ENCODE data around the gene EBI3. TPM values are rescaled to one million over a fixed set of nuclear protein-coding genes. Genes with fewer than 3 reads are reported as not detected.

EBI3 gene
- total RNA-seq, 4 donors from 2014 or later: 0.96 to 3.7 (median 3.7) TPM; not detected in 1

DNA sequence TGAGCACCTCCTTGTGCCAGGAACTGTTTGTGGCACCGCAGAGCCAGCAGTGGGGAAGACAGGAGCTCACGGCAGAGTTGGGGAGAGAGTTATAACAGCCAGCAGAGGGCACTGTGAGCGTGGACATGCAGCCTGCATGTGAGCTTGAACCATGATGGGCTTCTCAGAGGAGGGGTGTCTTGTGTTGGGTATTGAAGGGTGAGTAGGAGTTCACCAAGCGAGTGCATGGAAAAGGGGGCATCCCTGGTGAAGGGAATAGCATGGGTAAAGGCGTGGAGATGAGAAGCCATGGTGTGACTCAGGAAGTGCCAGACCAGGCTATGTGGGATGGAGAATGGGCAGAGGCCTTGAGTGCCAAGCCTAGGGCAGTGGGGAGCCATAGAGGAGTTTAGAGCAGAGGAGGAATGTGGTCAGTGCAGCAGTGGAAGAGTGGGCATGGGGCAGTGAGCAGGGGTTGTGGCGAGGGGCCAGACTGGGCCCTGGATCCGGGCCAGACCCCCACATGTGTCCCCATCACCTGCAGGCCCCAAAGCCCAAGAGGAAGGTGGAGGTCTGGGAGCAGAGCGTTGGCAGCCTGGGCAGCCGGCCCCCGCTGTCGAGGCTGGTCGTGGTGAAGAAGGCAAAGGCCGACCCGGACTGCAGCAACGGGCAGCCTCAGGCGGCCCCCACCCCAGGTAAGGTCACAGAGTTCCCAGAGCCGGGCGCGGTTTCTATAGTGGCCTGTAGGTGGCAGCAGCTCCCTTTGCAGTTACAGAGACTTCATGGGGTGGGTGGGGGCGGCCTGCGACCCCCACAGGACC, 38.0 kb downstream of the EBI3 start:
- Histone ChIP-seq H3K9me3 (no peaks in the 10 kb centered on the region), H3K4me3 (no peak overlapping the region), H3K27ac (peak overlapping the region; percentile 61 to 79 (median 72)), H3K4me1 (peaks cover 0 to 14% (median 8%) of the 10 kb centered on the region in 4 donors), H3K36me3 (peaks cover 0 to 24% (median 5%) of the 10 kb centered on the region in 4 donors), H3K27me3 (no peaks in the 10 kb centered on the region)
- in situ Hi-C loops (cut with MboI; ENCODE audit: low pct_ligation_motif_present in 1 of 4, low pct_unique_long_range_greater_than_20kb in 1 of 4, low sequenced_read_pairs in 3 of 4): loop anchor here in 2 of 4 donors (10.0 to 25.0 kb wide), 2 partner anchors 88 to 95 kb away; no protein-coding TSS in a partner anchor
- intact Hi-C loops (cut with DNase I; ENCODE audit: low total_unique reads): loop anchor here (10.0 kb wide), 1 partner anchor 88 kb away; no protein-coding TSS in a partner anchor
- DNase-seq: peak; percentile 68
- 35 to 70% methylated on average over 4 to 21 of the region's 21 CpGs for WGBS, 2 donors (ENCODE audit: low coverage in 1 of 2)
- TF ChIP-seq CTCF (IDR thresholded peaks at IDR 0.05) (peak; percentile 81 to 88 (median 84)), EP300 (IDR thresholded peaks at IDR 0.05; ENCODE audit: low read depth) (no peak), POLR2A (IDR thresholded peaks at IDR 0.05) (no peak)

- Histone ChIP-seq H3K9me3 (no peaks in the 10 kb centered on the region), H3K27ac (peak overlapping the region; percentile 61 to 79 (median 72)), H3K36me3 (peaks cover 0 to 24% (median 1%) of the 10 kb centered on the region in 4 donors), H3K4me3 (no peak overlapping the region), H3K27me3 (no peaks in the 10 kb centered on the region), H3K4me1 (peaks cover 0 to 14% (median 8%) of the 10 kb centered on the region in 4 donors)
- intact Hi-C loops (cut with DNase I; ENCODE audit: low total_unique reads) (loop anchor here (10.0 kb wide), 1 partner anchor 87 kb away; no protein-coding TSS in a partner anchor), in situ Hi-C loops (cut with MboI; ENCODE audit: low pct_ligation_motif_present in 1 of 4, low pct_unique_long_range_greater_than_20kb in 1 of 4, low sequenced_read_pairs in 3 of 4) (loop anchor here in 2 of 4 donors (10.0 to 25.0 kb wide), 2 partner anchors 87 to 94 kb away; no protein-coding TSS in a partner anchor)
- whole genome bisulfite sequencing, 2 donors (ENCODE audit: low coverage in 1 of 2): 53% methylated on average over 30 of the region's 30 CpGs; no CpG with 5 or more reads in 1 of the 2 donors
- TF ChIP-seq EP300 (IDR thresholded peaks at IDR 0.05; ENCODE audit: low read depth): no peak
- peak in 2 of 3 donors; percentile 30 to 75 for TF ChIP-seq POLR2AphosphoS5 (IDR thresholded peaks at IDR 0.05)
- TF ChIP-seq CTCF (IDR thresholded peaks at IDR 0.05): peak in 1 of 5 experiments; percentile 6
- TF ChIP-seq POLR2A (IDR thresholded peaks at IDR 0.05): no peak
- DNase-seq: peak; percentile 78
Observed at GRCh38 chr19:4267901-4268815, 38.8 kb downstream of the EBI3 start.

DNA sequence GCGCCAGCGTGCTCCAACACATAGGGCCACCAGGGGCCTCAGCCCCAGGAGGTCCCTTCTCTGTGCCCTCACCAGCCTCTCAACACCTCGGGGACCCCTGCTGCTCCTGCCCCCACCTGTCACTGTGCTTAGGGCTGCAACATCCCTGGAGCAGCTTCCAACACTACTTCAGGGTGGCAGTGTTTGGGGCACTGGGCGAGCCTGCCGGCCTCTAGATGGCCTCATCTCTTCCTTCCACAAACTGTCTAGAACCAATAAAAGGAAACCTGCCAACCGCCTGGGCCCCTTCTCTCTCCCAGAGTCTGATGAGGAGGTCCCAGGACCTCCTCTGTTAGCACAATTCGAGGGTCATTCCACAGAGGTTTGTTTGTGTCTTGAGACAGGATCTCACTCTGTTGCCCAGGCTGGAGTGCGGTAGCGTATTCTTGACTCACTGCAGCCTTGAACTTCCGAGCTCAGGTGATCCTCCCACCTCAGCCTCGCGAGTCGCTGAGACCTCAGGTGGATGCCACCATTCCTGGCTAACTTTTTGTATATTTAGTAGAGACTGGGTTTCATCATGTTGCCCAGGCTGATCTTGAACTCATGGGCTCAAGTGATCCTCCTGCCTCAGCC, 39.6 kb downstream of the EBI3 start:
- Histone ChIP-seq H3K27me3 (no peaks in the 10 kb centered on the region), H3K9me3 (no peaks in the 10 kb centered on the region), H3K27ac (peak overlapping the region; percentile 61 to 79 (median 72)), H3K4me1 (peaks cover 0 to 14% (median 8%) of the 10 kb centered on the region in 4 donors), H3K4me3 (no peak overlapping the region), H3K36me3 (peaks cover 0 to 24% (median 0%) of the 10 kb centered on the region in 4 donors)
- TF ChIP-seq POLR2A (IDR thresholded peaks at IDR 0.05): no peak
- no peak for TF ChIP-seq EP300 (IDR thresholded peaks at IDR 0.05; ENCODE audit: low read depth)
- peak in 1 of 5 experiments; percentile 8 for TF ChIP-seq CTCF (IDR thresholded peaks at IDR 0.05)
- TF ChIP-seq POLR2AphosphoS5 (IDR thresholded peaks at IDR 0.05): no peak
- no peak for DNase-seq
- intact Hi-C loops (cut with DNase I; ENCODE audit: low total_unique reads) (loop anchor here (10.0 kb wide), 1 partner anchor 86 kb away; no protein-coding TSS in a partner anchor), in situ Hi-C loops (cut with MboI; ENCODE audit: low pct_ligation_motif_present in 1 of 4, low pct_unique_long_range_greater_than_20kb in 1 of 4, low sequenced_read_pairs in 3 of 4) (loop anchor here in 2 of 4 donors (10.0 to 25.0 kb wide), 2 partner anchors 86 to 93 kb away; no protein-coding TSS in a partner anchor)
- WGBS, 2 donors (ENCODE audit: low coverage in 1 of 2): 81% methylated on average over 13 of the region's 13 CpGs; no CpG with 5 or more reads in 1 of the 2 donors
